Activated CD4-positive, alpha-beta T cell treated with anti-CD3 and anti-CD28 coated beads, Interleukin-2, amount 50 U/mL, for 24 hours (primary cell): ENCODE measurements around the gene MMP26.
"Not testable (repeated sequence)": the region's sequence is repeated elsewhere in the genome, so short reads cannot be mapped to it uniquely, and the experiment has no call there.

Experiments used
- DNase-seq, 2 donors: peaks; one replicate each; pipeline ENCODE4 v3.0.0-alpha.2; 2020; ENCODE audit warnings: low read depth in 1 of 2, low spot score in 1 of 2

Gene MMP26

DNA sequence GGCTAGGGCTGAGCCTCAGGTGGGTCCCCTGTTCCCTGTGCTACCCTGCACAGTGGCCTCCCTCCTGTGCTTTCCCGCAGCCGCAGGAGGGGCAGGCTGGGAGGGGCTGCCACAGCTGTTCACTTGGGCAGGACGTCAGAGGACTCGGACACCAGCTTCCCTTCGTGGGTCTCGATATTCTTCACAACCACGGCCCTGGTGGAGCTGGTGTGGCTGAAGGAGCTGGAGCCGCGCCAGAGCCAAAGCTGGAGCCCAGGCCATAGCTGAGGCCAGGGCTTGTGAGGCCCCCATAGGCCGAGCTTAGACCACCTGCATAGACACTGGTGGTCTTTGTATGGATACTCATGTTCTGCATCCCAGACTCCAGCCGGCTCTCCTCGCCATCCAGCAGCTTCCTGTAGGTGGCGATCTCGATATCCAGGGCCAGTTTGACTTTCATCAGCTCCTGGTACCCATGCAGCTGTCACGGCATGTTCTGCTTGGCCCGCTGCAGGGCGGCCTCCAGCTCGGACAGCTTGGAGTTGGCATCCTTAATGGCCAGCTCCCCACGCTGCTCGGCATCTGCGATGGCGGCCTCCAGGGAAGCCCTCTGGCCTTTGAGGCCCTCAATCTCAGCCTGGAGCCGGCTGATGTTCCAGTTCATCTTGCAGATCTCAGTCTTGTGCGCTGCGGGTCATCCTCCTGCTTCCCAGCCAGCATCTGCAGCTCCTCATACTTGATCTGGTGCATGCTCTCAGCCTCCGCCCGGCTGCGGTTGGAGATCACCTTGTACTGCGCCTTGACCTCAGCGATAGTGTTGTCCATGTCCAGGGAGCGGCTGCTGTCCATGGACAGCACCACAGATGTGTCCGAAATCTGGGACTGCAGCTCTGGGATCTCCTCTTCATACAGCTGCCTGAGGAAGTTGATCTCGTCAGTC, 18.3 kb downstream of the MMP26 start:
- DNase-seq = not testable (repeated sequence)

DNA sequence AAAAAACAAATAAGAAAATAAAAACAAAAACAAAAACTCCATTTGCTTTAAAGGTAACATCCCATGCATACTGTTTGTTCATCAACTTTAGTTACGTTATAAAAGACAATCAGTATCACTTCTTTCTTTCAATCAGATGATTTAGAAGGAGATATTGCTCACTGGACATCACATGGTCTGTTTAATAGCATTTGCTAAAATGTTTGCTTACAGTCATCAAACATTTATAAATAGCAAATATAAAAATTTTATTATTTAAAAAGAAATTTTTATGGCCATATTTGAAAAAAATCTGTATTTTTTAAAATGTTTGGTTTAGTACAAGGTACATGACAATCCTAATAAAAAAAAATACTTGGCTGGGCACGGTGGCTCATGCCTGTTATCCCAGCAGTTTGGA, 22.6 kb downstream of the MMP26 start:
- DNase-seq = no peak

DNA sequence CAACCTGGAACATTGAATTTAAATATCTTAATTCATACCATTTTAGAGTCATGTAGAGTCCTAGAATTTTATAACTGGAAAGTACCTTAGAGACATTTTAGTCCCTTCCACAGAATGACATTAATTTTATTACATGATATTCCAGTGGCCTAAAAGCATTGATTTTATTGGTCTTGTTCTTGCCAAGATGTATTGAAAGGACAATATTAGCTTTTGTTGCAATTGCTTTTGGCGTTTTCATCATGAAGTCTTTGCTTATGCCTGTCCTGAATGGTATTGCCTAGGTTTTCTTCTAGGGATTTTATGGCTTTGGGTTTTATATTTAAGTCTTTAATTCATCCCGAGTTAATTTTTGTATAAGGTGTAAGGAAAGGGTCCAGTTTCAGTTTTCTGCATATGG, 36.2 kb downstream of the MMP26 start:
- DNase-seq = no peak

DNA sequence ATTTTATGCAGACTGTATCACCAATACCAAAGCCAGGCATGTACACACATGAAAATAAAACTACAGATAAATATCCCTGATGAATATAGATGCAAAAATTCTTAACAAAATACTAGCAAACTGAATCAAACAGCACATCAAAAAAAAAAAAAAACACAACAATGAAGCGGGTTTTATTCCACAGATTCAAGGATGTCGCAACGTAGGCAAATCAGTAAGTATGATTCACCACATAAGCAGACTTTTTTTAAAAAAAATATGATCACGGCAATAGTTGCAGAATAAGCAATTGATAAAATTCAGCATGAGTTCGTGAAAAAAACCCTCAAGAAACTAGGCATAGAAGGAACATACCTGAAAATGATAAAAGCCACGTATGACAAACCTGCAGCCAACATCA, 43.9 kb downstream of the MMP26 start:
- DNase-seq = no peak

GRCh38 chr11:4751201-4751600, 46.6 kb downstream of the MMP26 start:
- DNase-seq = no peak
